GM19240 (cell line): ENCODE data around the gene RNF180.
"Not testable (repeated sequence)": the region's sequence is repeated elsewhere in the genome, so short reads cannot be mapped to it uniquely, and the experiment has no call there.

Source experiments
- DNase-seq: peaks from one replicate; pipeline ENCODE4 v3.0.0; 2011; ENCODE audit warnings: low spot score; ENCODE audit not compliant: insufficient read length

RNF180 gene

DNA sequence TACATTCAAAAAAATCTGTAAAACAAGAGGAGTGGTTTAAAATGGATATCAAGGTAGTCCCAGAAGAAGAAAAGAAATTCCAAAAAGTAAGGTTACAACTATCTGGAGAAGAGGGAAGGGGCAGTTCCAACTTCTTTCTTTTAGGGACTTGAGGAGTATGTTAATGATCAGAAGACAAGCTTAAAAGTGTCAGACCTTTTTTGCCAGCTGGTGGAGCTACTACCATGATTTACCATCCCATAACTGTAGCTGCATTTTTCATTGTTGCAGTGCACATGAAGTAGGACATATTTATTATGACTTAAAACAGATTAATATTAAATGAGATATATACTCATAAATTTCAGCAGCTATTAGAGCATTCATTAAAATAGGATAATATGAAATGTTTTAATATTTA lies 181.7 kb downstream of the RNF180 start:
- no peak for DNase-seq

DNA sequence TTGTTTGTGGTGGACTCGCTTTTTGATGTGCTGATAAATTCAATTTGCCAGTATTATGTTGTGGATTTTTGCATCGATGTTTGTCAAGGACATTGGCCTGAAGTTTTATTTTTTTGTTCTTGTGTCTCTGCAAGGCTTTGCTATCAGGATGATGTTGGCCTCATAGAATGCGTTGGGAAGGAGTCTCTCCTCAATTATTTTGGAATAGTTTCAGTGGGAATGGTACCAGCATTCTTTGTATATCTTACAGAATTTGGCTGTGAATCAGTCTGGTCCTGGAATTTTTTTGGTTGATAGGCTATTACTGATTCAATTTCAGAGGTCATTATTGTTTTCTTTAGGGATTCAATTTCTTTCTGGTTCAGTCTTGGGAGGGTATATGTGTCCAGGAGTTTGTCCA lies 198.8 kb downstream of the RNF180 start:
- DNase-seq, result no peak

DNA sequence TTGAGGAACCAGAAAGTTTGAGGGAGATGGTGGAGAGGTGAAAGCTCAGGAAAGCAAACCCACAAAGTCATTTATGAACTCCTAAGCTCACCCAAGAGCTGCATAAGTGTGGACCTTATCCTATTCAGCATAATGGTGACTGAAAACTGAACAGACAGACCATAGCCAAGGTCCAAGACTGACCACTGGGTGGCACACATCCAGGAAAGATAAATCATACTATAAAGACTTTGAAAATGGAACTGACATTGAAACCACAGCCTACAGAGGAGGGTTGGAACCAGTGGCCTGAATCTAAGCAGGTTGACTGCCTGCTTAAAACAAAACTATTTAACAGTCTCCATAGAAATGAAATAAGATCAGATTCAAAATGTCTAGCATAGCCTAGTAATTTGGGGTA lies 219.1 kb downstream of the RNF180 start:
- DNase-seq, result no peak

DNA sequence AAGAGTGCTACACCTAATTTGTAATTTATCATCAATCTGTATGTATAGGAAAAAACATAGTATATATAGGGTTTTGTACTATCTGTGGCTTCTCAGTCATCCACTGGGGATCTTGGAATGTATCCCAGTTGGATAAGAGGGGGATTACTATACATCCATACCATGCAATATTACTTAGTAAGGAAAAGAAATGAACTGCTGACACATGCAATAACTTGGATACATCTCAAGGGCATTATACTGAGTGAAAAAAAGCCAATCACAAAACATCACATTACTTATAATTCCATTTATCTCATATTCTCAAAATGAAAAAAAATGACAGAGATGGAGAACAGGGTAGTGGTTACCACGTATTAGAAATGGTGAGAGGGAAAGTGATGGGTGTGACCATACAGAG lies 231.9 kb downstream of the RNF180 start:
- DNase-seq, result no peak

DNA sequence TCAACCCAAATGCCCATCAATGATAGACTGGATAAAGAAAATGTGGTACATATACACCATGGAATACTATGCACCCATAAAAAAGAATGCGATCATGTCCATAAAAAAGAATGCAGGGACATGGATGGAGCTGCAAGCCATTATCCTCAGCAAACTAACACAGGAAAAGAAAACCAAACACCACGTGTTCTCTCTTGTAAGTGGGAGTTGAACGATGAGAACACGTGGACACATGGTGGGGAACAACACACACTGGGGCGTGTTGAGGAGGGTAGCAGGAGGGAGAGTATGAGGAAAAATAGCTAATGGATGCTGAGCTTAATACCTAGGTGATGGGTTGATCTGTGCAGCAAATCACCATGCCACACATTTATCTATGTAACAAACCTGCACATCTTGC lies 233.1 kb downstream of the RNF180 start:
- DNase-seq, result not testable (repeated sequence)

DNA sequence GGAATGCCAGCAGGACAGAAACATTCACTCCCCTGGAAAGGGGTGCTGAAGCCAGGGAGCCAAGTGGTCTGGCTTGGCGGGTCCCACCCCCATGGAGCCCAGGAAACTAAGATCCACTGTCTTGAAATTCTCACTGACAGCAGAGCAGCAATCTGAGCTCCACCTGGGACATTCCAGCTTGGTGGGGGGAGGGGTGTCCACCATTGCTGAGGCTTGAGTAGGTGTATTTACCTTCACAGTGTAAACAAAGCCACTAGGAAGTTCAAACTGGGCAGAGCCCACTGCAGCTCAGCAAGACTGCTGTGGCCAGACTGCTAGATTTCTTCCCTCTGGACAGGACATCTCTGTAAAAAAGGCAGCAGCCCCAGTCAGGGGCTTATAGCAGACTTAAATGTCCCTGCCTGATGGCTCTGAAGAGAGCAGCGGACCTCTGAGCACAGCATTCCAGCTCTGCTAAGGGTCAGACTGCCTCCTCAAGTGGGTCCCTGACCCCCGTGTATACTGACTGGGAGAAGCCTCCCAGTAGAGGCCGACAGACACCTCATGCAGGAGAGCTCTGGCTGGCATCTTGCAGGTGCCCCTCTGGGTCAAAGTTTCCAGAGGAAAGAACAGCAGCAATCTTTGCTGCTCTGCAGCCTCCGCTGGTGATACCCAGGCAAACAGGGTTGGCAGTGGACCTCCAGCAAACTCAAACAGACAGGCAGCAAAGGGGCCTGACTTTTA lies 241.6 kb downstream of the RNF180 start:
- DNase-seq, result not testable (repeated sequence)

DNA sequence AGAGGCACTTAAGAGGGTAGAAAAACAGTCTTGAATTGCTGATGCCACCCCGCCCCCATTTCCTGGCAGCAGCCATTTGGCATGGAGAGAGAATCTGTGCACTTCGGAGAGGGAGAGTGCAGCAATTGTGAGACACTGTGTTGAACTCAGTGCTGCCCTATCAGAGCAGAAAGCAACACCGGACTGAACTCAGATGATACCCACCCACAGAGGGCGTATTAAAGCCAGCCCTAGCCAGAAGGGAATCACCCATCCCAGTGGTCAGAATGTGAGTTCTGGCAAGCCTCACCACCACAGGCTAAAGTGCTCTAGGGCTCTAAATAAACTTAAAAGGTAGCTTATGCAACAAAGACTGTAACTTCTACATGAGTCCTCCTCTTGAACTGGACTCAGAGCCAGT lies 251.7 kb downstream of the RNF180 start:
- DNase-seq, result no peak

DNA sequence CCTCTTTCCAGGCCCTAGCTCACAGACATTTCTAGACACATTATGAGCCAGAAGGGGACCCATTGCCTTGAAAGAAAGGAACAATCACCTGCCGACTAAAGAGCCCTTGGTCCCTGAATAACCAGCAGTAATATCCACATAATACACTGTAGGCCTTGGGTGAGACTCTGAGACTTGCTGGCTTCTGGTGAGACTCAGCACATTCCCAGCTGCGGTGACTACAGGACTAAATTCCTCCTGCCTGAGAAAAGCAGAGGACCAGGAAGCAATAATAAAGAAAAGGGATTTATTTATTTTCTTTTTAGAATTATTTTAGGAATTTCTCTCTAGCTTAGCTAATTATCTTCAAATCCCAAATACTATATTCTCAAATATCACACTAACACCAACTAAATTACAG lies 252.4 kb downstream of the RNF180 start:
- no peak for DNase-seq
